GM21619 (cell line): ENCODE data around the gene ZNF112.
"Not testable (repeated sequence)": the region's sequence is repeated elsewhere in the genome, so short reads cannot be mapped to it uniquely, and the experiment has no call there.

Experiments
- ATAC-seq: cut with Tn5 transposase; IDR thresholded peaks from one replicate; pipeline ENCODE4 v1.9.1; 2021; ENCODE audit not compliant: unreplicated experiment

The ZNF112 gene

DNA sequence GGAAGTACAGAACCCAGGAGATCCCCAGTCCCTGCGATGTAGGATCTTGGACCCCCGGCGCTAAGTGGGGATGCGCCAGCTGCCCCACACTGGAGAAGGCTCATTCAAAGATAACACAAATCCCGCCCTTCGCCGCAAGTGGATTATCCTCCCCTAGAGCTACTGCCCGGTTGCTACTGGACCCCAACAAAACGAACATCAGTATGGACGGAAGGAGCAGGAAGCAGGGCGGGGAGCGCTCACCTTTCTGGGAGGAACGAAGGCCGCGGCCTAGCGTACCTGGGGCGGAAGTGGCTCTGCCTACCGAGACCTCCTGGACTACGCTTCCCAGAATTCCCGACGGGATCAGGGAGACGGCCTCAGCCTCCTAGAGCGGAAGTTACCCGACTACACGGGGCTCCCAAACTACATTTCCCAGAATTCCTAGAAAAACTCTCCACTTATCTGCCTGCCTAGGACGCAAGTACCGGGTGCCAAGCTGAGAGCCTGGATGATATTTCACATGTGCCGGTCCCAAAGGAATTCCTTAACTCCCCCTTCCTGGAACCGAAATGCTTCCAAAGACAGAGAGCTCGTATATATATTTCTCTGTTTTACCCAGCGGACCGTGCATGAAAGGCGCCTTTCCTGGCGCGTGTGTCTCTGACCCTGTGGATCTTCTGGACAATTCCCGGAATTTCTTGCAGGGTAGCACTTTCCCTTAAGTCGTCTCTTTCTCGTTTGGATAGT lies at the start of gene ZNF112:
TSS of gene ZNF112 (minus strand) at position 298 of the 729 bp plus-strand sequence. CDS start 16,141 bp downstream, outside the sequence.
- ATAC-seq: no peak

DNA sequence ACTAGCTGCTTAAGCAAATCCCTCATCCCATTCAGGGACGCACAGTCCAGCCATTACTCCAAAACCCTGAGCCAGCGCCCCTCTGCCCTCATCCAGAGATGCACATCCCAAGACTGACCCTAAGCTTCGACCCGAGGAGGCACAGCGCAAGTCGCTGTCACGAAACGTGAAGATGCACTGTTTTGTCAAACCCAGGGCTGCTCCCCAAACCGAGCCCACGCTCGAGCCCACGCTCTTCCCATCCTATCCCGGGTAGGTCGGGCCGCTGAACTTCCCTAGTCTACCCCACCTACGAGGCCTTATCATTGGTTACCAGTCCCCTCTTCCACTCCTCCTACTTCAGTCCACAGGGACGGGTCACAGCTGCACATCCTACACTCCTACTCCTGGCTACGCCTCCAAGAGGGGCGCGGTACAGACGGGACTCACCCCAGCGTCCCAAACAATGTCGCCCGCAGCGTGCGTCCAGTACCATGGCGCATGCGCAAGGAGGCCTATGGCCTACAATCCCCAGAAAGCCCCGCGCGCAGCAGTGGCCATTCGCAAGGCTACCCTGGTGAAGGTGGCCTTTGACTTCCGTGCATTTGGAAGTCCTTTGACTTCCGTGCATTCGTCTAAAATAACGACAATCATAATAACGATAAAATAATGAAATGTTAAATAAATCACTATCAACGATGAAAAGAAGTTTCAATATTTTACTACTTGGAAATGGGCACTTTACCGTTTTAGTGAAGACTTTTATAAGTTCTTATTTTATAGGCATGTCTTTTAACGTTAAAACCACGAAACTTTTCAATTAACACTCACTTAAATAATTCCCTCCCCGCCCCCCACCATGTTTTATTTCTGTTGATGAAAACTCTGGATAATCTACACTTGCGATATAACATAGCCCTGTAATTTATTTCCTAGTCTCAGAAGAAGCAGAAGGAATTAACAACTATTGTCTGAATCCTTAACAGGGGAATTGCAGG lies 44.9 kb upstream of the ZNF112 start, which contains the start of gene ZNF285:
TSS of gene ZNF285 (minus strand) at position 470 of the 977 bp plus-strand sequence. CDS start 4,395 bp downstream, outside the sequence.
- ATAC-seq: no peak

DNA sequence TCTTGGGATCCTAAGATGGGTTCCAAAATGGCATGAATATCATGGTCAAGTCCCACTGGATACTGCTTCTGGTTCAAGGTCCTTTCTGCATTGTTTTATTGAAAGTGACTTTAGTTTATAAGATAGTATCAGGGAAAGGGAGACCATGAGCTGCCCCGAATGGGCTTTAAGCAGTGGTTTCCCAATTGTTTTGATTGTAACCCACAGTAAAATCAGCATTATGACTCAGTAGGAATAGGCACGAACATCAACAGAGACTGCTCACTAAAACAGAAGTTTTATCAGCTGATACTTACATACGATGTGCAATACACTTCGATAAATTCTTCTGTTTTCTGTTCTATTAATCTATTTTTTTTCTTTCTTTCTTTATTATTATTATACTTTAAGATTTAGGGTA lies 32.8 kb upstream of the ZNF112 start:
- not testable (repeated sequence) for ATAC-seq

DNA sequence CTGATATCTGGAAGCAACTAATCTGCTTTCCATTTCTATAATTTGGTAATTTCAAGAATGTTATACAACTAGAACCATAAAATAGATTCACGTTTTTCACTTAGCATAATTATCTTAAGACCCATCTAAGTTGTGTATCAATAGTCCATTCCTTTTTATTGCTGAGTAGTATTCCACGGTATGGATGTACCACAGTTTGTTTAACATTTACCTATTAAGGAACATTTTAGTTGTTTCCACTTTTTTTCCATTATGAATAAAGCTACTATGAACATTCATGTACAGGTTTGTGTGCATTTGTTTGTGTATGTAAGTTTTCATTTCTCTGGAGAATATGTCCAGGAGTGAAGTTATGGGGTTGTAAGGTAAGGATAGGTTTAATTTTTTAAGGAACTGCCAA lies 18.3 kb upstream of the ZNF112 start:
- no peak for ATAC-seq

DNA sequence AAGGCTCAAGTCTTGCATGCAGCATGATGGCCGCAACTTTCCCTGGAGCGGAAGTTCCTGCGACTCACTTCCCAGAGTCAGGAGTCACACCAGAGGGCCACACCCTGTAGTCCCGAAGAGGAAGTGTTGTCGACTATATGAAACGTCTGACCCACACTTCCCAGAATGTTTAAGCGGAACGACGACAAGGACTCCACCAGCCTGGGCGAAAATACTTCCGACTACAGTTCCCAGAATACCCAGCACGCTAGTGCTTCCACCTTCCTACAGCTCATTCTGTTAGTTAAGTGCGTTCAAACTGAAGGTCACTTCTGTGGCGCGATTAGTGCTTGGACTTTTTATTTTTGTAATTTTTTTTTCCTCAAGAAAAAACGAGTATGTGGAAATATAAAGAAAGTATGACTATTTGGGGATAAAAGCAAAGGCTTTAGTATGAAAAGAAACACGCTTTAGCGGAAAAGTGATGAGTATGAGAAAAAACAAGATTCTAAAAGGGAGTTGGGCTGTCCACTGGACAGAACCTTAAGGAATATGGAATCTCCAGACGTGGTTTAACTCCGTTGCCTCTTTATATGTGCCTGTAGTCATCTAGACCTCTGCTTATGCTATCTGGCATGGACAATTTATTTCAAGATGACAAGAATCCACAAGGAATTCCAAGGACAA lies 15.5 kb upstream of the ZNF112 start:
- ATAC-seq: no peak

DNA sequence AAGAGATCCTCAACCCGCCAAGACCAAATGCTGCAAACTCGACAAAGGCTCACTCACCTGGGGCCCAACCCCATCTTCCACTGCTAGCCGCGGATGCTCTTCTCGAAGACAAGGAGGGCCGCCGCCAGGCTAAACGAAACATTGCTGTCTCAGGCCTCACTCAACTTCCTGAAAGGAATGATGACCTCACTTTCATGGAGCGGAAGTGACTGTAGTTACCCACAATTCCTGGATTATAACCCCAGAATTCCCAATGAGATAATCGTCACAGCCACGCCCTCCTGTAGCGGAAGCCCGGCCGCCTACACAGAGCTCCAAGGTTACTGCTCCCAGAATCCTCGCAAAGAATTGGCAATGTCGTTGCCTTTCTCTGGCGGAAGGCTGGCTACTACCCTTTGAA lies 10.5 kb upstream of the ZNF112 start:
- no peak for ATAC-seq

DNA sequence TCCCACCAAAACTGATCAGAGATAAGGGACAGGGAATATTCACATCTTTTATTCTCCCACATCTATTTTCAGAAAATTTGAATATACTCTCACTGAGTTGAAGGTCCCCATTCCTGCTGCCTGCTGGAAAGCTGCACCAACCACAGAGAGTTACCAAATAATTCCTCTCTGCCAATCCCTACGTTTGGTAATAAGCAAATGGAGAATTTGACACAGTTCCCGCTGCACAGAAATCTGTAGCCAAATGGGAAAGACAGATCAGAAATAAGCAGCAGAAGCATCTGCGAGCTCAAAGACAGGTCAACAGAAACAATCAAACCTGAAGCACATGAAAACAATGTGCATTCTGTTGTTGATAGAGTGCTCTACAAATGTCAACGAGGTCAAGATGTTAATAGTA lies 9.9 kb downstream of the ZNF112 start:
- ATAC-seq: no peak

DNA sequence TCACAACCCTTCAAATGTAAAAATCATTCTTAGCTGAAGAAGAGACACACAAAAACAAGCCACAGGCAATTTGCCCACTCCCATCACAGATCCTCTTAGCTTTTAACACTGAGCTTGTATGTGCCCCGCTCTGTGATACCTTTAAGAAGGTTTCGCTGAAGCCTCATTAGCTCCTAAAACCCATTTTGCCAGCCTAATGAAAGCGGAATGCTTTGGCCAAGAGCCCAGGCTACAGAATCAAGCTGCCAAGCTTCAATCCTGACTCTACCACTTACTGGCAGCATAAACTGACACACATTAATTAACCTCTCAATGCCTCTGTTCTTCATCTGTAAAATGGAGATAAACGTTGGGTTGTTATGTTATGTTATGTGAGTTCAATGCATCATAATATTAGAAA lies 10.5 kb downstream of the ZNF112 start:
- ATAC-seq: no peak

DNA sequence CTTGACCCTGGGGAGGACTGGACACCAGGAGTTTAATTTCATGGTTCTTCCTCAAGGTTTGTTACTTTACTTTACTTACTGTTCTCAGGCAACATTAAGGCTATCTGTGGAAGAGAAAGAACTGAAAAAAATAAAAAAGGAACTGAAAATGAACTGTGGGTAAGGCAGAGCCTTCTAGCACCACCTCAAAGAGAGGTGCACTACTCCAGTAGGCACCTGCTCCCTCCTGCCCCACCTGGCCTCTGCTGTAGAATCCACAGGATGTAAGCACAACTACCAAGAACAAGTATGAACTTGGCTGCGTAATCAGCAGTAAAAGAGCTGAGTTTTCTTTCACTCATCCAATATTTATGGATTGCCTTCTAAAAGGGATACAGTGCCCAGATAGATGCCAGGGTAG lies 12.2 kb downstream of the ZNF112 start:
- ATAC-seq: no peak

DNA sequence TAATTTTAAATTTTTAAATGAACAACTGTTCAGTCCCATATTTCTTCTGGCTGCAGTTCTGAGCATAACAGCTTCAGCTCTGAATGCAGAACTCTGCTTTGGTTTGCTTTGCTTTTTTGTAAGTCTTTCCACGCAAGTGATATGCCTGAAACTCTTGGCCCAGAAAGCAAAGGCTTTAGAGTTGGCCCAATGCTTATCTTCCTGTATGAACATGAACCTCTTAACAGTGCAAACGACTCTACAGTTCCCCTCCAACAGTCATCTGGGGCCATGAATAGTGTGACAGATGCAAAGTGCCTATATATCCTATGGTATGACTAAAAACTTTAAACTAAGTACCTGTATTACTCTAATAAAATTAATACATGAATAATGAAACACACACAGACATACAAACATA lies 14.7 kb downstream of the ZNF112 start:
- no peak for ATAC-seq

DNA sequence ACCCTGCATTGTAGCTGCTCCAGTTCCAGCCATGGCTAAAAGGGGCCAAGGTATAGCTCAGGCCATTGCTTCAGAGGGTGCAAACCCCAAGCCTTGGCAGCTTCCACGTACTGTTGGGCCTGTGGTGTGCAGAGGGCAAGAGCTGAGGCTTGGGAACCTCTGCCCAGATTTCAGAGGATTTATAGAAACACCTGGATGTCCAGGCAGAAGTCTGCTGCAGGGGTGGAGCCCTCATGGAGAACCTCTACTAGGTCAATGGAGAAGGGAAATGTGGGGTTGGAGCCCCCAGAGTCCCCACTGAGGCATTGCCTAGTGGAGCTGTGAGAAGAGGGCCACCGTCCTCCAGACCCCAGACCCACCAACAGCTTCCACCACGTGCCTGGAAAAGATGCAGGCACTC lies 21.8 kb downstream of the ZNF112 start:
- not testable (repeated sequence) for ATAC-seq

DNA sequence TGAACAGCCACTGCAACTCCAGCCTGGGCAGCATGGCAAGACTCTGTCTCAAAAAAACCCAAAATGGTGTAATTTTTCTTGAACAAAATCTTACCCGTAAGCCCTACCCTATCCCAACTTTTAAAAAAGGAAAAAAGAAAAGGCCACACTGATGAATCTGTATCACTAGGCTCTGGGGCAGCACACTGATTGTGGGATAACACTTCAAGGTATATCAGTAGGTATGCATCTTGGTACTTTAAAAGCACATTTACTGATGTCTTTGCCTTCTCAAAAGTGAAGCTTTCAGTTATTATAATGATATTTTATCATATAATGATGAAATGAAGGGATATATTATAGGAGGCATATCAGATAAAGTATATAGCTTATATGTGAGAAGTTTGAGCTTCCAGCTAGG lies 24.3 kb downstream of the ZNF112 start:
- no peak for ATAC-seq

DNA sequence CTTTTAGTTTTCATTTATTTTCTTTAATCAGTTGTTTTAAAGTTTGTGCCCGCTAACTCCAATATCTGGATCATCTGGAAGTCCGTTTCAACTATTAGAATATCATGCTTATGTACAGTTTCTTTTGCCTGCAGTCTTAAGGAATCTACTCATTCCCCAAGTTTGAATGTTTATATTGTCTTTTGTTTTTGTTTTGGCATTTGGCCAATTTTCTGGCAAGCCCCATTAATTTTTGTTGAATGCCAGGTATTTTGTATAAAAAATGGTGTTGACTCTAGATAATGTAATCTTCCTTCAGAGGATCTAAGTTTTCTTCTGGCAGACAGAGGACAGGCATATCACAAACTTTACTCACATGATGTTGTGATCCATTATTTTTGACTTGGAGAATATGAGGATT lies 40.6 kb downstream of the ZNF112 start:
- no peak for ATAC-seq

DNA sequence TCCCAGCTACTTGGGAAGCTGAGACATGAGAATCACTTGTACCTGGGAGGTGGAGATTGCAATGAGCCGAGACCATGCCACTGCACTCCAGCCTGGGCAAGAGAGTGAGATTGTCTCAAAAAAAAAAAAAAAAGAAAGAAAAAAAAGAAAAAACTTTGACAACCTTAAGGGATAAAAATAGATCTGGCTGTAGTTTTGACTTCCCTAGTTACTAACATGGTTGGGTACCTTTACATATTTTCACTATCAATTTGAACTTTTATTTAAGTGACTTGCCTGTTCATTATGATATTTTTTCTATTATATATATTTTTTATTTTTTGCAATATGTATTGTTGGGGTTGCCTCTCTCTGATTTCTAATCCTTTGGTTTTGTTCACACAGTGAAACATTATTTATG lies 43.2 kb downstream of the ZNF112 start:
- no peak for ATAC-seq

DNA sequence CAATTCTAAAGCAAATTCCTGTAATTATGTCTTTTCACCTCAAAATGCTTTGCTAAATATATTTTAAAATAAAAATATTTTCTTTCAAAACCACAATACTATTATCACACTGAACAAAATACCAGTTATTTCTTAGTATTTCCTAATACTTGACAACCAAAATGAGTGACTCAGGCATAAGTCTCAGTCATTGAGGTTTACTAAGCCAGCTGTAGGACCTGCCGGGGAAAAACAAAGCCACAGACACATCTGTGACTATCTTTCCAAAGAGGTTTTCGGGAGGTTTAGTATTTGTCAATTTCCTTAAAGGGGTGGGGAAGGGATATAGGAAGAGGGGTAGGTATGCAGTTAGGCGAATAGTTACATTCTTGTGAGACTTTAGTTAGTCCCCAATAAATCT lies 48.5 kb downstream of the ZNF112 start:
- no peak for ATAC-seq

DNA sequence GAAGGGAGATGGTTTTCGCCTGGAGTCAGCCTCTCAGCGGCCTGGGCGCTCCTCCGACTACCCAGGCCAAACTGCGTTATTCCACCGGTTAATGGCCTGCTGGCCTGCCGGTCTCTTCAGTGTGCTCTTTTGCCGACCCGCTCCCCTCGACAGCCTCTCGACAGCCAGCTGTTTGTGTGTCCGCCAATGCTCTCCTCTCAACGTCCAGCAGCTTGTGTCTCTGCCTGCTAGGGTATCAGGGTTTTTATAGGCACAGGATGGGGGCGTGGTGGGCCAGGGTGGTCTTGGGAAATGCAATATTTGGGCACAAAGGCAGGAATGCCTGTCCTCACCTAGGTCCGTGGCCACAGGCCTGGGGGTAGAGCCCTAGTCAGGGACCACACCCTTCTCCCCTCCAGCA lies 50.2 kb downstream of the ZNF112 start:
- ATAC-seq: no peak

DNA sequence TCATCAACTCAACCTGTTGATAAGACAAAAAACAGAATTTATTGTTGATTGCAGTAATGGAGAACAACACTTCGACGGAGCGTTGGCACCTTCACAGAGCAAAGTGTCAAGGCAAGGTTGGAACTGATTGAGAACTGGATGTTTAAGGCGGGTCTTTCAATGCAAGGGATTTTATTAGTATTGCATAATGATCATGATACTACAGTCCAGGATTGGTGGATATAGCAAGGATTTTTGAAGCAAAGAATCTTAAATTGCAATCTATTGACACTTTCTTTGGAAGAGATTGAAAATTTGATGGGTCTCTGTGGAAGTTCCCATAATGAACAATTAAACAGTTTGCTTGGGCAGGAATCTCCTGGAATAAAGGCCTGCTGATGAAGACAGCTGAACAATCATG lies 51.0 kb downstream of the ZNF112 start:
- no peak for ATAC-seq

DNA sequence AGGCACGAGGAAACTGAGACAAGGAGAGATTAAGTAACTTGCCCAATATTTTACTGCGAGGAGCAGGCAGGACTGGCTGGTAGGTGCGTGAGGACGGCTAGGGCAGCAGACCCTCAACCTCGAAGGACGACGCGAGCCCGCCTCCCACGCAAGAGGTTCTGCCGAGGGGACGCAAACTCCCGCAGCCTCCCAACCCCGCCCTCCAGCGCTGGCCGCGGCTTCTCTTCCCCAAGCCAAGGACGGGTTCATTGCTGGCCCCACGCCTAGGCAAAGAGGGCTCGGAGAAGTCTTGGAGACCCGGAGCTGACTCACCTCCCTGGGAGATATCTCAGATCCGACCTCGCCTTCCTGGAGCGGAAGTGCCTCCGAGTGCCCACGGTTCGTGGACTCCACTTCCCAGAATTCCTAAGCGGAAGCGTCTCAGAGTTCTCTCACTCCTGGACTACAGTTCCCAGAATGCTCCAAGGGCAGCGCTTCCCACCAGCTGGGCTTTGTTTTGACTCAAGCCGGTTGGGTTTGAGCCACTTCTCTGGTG lies 51.8 kb downstream of the ZNF112 start, which contains the start of gene ZNF235:
TSS of gene ZNF235 (minus strand) at position 367 of the 535 bp plus-strand sequence. CDS start 1,621 bp downstream, outside the sequence.
- ATAC-seq: peak; percentile 91

DNA sequence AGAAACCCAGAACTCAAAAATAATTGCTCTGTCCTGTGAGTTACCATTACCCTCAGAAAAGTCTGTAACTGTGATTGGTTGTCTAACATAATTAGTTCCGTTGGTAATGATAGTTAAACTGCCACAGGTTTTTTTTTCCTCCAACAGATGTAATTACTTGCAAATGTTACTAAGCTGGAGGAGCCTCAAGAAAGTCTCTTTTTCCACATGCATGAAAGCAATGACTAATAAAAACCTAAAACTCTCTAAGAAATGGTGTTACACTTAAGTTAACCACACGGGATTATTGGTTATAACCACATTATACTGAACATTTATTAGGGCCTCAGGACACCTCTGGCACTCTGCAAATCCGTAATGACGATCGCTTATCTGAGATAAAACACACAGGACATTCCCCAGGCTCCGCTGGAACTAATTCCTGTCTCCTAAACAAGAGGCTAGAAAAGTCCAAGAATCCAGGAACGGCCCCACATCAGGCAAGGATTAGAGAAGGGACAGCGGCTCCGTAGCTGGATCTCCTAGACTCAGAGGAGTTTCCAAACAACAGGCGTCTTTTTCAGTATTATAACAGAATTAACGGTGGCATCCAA lies 52.4 kb downstream of the ZNF112 start:
- ATAC-seq: peak; percentile 7

DNA sequence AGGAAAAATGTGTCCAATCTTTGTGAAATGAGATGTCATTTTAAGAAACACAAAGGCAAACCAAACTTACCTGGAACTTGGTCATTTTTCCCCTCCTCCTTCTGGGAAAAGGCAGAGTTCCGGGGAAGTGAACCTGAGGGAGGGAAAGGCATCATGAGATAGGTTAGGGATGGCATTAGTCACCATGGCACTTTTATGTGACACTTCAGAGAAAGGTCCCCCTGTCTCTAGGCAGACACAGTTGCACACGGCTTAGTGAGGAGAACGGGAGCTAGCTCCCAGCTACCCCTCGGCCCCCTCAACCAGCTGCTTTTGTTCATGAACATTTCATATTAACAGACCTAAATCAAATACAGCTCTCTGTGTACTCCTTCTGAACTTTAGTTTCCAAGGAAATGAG lies 53.2 kb downstream of the ZNF112 start:
- no peak for ATAC-seq

DNA sequence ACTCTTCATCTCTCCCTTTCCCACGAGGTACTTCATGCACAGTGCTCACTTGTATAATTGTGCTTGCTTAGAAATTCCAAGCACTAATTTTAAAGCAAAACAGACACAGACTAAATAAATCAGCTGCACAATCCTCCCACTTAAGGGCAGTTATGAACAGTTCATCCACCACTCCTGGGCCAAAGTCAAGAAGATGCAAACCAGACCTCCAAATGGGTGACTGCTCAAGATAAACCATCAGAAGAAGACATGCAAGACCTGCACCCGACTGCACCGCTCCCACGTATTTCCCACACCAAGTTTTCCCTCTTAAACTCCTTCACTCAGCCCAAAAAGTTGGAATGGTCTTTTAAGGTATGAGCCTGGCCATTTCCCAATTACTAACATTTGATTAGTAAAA lies 71.5 kb downstream of the ZNF112 start:
- ATAC-seq: no peak
